Measurements from ENCODE around the gene COL4A6.

DNA sequence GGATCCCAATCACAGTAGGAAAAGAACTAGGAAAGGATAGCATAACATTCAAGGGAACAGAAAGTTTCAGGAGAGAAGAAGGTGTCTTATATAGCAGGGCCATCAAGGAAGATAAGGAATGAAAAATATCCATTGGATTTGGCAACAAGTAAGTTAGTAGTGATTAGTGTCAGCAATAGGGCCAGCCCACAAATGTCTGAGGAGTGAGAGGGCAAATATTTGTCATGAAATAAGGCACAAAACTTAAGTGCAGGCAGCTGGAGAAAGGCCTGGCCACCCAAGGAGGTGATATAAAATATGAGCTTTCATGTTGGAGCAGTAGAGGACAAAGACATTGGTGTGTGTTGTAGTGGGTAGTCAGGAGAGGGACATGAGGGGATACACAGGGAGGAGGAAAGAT is 132.1 kb downstream of the COL4A6 start:
- TF ChIP-seq POLR2A (IDR thresholded peaks at IDR 0.05) (no peak), POLR2AphosphoS5 (IDR thresholded peaks at IDR 0.05) (no peak)
- TF ChIP-seq, protein P1, sequence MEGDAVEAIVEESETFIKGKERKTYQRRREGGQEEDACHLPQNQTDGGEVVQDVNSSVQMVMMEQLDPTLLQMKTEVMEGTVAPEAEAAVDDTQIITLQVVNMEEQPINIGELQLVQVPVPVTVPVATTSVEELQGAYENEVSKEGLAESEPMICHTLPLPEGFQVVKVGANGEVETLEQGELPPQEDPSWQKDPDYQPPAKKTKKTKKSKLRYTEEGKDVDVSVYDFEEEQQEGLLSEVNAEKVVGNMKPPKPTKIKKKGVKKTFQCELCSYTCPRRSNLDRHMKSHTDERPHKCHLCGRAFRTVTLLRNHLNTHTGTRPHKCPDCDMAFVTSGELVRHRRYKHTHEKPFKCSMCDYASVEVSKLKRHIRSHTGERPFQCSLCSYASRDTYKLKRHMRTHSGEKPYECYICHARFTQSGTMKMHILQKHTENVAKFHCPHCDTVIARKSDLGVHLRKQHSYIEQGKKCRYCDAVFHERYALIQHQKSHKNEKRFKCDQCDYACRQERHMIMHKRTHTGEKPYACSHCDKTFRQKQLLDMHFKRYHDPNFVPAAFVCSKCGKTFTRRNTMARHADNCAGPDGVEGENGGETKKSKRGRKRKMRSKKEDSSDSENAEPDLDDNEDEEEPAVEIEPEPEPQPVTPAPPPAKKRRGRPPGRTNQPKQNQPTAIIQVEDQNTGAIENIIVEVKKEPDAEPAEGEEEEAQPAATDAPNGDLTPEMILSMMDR (IDR thresholded peaks at IDR 0.05): no peak

Data from breast epithelium (tissue), 3 donors.